Activated CD4-positive, alpha-beta T cell treated with anti-CD3 and anti-CD28 coated beads, Interleukin-2, Interleukin-4, amounts not matched to agents 100 ng/mL and 50 ng/mL, durations not matched to agents 16 hours and 8 hours (primary cell): ENCODE results near the gene ZBTB43.

ENCODE experiments used
- DNase-seq: peaks from one replicate; pipeline ENCODE4 v3.0.0-alpha.2; 2020; ENCODE audit warnings: low spot score

Gene ZBTB43

GRCh38 chr9:126886034-126886822 is 81.4 kb downstream of the ZBTB43 start:
- DNase-seq = no peak

GRCh38 chr9:126886897-126887296 is 82.1 kb downstream of the ZBTB43 start:
- no peak for DNase-seq
